ENCODE results near the gene TOR1AIP2. TPM values are rescaled to one million over a fixed set of nuclear protein-coding genes. Genes with fewer than 3 reads are reported as not detected.

Gene TOR1AIP2
- total and polyA plus RNA-seq, 12 donors = 18.9 to 182 (median 134) TPM

GRCh38 chr1:179803104-179803503 is 74.5 kb downstream of the TOR1AIP2 start:
- Histone ChIP-seq H3K27ac (no peak overlapping the region), H3K27me3 (no peaks in the 10 kb centered on the region), H3K9me3 (replicated peaks in 1 of 3) (no peaks in the 10 kb centered on the region), H3K36me3 (replicated peaks in 1 of 2) (no peaks in the 10 kb centered on the region), H3K4me3 (no peak overlapping the region), H3K4me1 (replicated peaks in 1 of 2) (no peaks in the 10 kb centered on the region)
- intact Hi-C loops (cut with DNase I) = no loop called here
- WGBS, 4 donors = 61 to 74% (median 67%) methylated on average over 6 of the region's 6 CpGs
- TF ChIP-seq POLR2A (IDR thresholded peaks at IDR 0.05) (no peak), CTCF (IDR thresholded peaks at IDR 0.05) (no peak)
- no peak for DNase-seq

GRCh38 chr1:179800481-179800880 is 77.1 kb downstream of the TOR1AIP2 start:
- TF ChIP-seq CTCF (IDR thresholded peaks at IDR 0.05) (no peak), POLR2A (IDR thresholded peaks at IDR 0.05) (no peak)
- DNase-seq = no peak
- intact Hi-C loops (cut with DNase I) = no loop called here
- Histone ChIP-seq H3K9me3 (replicated peaks in 1 of 3) (no peaks in the 10 kb centered on the region), H3K4me1 (replicated peaks in 1 of 2) (no peaks in the 10 kb centered on the region), H3K27ac (no peak overlapping the region), H3K36me3 (replicated peaks in 1 of 2) (no peaks in the 10 kb centered on the region), H3K27me3 (no peaks in the 10 kb centered on the region), H3K4me3 (no peak overlapping the region)
- WGBS, 4 donors = 84 to 91% (median 85%) methylated on average over 4 of the region's 4 CpGs

GRCh38 chr1:179798864-179799516 is 78.6 kb downstream of the TOR1AIP2 start:
- TF ChIP-seq POLR2A (IDR thresholded peaks at IDR 0.05) = no peak
- TF ChIP-seq CTCF (IDR thresholded peaks at IDR 0.05) = no peak
- peaks cover 0 to 4% of the 10 kb centered on the region in 2 donors for H3K4me1 ChIP-seq (replicated peaks in 1 of 2)
- 95 to 98% (median 95%) methylated on average over 6 of the region's 6 CpGs for WGBS, 4 donors
- H3K4me3 ChIP-seq = no peak overlapping the region
- H3K27ac ChIP-seq = no peak overlapping the region
- no peaks in the 10 kb centered on the region for H3K36me3 ChIP-seq (replicated peaks in 1 of 2)
- H3K9me3 ChIP-seq (replicated peaks in 1 of 3) = no peaks in the 10 kb centered on the region
- H3K27me3 ChIP-seq = no peaks in the 10 kb centered on the region
- DNase-seq = no peak
- intact Hi-C loops (cut with DNase I) = no loop called here

GRCh38 chr1:179798213-179798863 is 79.3 kb downstream of the TOR1AIP2 start:
- H3K4me3 ChIP-seq = no peak overlapping the region
- no peak for DNase-seq
- no peaks in the 10 kb centered on the region for H3K9me3 ChIP-seq (replicated peaks in 1 of 3)
- no peak overlapping the region for H3K27ac ChIP-seq
- 85 to 88% (median 86%) methylated on average over 9 to 10 of the region's 10 CpGs for WGBS, 4 donors
- H3K4me1 ChIP-seq (replicated peaks in 1 of 2) = peaks cover 0 to 4% of the 10 kb centered on the region in 2 donors
- no peaks in the 10 kb centered on the region for H3K36me3 ChIP-seq (replicated peaks in 1 of 2)
- intact Hi-C loops (cut with DNase I) = no loop called here
- no peak for TF ChIP-seq POLR2A (IDR thresholded peaks at IDR 0.05)
- TF ChIP-seq CTCF (IDR thresholded peaks at IDR 0.05) = no peak
- H3K27me3 ChIP-seq = no peaks in the 10 kb centered on the region
